Stimulated activated CD8-positive, alpha-beta memory T cell treated with anti-CD3 and anti-CD28 coated beads, Interleukin-2, amount 100 ng/mL, for 1 hour (primary cell): ENCODE data around the gene FMN1.

Source experiments
- DNase-seq, 2 donors: peaks; one replicate each; pipeline ENCODE4 v3.0.0-alpha.2; 2020; ENCODE audit warnings: low read depth in 2 of 2

FMN1 gene

DNA sequence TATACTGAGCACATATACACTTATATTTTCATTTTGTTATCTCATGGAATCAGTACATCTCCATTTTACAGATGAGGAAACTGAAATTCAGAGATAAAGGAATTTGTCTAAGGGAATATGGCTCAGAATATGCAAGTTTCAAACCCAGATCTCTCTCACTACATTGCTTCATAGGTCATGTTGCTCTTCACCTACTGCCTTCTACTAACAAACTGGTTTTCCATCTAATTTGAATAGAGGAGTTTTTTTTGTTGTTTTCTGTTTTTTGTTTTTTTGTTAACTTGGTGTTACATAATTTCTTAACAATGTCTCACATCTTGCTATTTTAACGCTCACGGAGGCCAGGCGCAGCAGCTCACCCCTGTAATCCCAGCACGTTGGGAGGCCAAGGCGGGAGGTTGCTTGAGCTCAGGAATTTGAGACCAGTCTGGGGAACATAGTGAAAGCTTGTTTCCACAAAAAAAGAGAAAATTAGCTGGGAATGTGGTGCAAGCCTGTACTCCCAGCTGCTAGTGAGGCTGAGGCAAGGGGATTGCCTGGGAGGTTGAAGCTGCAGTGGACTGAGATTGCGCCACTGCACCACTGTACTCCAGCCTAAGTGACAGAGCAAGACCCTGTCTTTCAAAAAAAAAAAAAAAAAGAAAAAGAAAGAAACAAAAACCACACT, 37.0 kb downstream of the FMN1 start:
- no peak for DNase-seq

DNA sequence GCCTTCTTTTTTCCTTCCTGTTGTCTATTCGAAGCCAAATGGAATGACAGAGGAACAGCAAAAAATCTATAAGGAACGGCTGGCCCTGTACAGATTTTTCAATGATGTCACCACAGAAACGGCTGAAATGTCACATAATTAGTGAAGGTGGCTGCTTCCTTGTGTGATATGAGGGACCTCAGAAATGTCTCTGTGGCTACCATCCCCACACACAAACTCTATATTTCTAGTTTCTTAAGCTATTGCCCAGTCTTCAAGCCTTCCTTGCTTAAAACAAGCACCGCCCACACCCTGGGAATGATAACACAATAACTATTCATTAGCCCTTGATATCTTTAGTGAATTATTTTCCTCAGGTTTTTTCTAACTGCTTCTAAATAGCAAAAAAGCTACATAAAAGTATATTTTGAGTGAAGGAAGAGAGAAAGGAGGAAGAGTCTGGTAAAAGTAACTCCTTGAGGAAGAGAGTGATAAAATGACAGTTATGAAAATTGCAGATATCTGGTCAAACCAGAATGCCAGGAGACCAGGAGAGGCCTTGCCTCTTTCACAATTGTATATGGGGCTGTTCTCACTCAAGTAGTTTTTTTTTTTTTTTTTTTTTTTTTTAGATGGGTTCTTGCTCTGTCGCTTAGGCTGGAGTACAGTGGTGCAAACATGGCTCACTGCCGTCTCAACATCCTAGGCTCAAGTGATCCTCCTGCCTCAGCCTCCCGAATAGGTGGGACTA, 38.7 kb downstream of the FMN1 start:
- DNase-seq: no peak

DNA sequence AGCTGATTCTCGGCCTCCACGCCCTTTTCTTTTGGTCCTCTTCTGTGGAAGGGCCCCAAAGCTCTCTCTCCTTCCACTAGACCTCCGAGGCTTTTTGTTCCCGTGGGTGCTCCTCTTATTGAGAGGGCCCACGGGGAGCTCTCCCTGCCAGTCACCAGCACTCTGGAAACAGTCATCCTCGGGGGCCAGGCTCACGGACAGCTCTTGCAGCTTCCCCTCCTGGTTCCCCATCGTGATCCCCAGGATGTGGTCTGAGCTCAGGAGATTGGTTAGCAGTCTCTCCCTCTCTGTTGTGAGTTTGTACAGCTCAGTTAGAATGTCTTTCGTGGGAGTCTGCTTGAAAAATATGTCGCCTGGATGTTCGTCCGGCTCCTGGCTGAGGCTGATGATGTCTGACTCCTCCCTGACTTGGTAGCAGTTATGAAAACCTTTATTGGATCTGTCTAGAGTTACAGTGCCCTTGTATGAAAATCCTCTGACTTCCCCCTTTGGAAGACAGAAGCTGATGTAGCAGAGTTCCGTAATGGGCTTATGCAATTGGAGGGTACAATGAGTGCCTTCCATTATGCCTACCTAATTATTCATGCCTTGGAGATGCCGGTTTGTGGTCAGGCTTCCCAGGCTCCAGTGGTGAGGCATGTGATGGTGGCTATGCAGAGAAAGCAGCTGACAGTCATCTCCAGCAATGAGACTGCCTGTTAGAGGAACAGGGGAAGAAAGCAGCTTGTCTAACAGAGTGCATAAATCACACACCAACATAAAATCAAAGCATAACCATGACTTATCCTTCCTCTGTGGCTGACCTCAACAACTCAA, 40.0 kb downstream of the FMN1 start:
- DNase-seq: no peak

DNA sequence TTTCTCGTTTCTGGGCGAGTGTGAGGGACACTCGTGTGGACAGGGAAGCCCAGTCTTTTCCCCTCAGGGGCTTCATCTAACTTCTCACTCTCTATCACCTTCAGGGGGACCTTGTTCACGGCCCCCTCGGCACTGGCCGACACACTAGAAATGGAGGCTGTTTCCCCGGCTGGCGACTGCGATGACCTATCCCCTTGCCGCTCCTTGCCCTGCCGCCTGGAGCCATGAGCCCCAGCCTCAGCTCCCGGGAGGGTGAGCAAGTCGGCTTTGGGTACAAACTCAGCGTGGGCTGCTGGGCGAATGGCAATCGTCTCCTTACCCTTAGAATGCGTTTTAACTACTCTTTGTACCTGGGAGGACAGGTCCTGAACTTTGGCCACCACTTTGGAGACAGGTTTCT, 41.0 kb downstream of the FMN1 start:
- no peak for DNase-seq

DNA sequence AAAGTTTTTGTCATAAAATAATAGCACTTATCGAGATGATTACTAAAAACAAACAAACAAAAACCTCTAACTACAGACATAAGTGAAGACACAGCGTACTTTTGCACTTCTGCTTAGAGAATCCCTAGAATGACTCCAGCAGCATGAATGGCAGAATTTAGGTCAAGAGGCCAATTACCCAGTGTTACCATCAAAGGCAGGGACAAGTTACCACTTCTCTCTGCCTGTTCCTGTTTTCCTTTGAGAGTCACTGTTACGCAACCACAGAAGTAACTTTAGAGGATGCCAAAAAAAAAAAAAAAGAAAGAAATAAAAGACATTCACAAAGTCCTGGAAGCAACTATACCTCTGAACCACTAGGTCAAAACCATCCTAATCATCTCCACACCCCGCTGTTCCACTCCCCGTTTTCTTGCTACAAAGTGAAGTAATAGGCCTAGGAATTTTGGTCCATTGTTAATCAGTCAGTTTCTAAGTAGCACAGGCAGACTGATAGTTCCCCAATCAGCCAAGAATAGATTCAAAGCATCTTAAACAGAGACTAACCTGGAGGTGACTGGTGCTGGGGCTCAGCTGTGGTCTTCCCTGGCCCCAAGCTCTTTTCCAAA, 41.9 kb downstream of the FMN1 start:
- DNase-seq: no peak

DNA sequence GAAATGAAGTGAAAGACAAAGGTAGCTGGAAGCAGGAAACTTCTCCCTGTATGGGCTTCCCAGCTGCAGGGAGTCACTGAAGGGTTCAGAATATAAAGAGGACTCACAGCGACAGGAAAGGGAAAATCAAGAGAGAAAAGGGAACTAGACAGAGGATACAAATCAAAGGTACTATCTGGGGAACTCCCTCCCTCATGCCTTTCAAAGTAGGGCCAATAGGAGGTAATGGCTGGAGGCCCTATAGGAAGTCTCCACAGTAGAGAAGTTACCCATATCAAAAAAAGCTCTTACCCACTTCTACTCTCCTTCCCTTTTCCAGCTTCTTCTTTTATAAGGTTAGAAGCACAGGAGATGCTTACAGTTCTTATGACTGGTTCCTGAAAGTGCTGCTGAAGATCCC, 43.5 kb downstream of the FMN1 start:
- DNase-seq: no peak

DNA sequence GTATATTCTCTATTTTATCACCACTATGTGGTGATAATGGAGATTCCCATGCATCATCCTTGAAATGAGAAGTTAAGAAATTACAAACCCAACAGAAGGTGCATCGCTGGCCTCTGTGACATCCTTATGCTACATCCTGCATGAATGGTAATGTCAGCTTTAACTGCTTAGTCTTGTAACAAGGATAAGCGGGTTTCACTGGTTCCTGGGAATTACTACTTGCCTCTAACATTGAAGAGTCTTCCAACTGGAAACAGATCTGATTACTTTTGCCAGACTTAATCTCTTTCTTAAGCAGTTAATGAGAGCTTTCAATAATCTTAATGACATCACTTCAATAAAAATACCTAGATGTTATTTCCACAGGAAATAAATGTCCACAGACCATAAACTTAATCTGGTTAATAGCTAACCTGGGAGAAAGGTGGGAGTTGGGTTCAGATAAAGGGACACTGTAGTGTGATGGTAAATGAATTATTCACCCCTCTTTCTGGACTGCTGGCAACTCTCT, 44.0 kb downstream of the FMN1 start:
- no peak for DNase-seq

GRCh38 chr15:33149919-33150318, 44.6 kb downstream of the FMN1 start:
- no peak for DNase-seq

- DNase-seq: no peak
Measured at GRCh38 chr15:33148129-33148751, 46.3 kb downstream of the FMN1 start.

DNA sequence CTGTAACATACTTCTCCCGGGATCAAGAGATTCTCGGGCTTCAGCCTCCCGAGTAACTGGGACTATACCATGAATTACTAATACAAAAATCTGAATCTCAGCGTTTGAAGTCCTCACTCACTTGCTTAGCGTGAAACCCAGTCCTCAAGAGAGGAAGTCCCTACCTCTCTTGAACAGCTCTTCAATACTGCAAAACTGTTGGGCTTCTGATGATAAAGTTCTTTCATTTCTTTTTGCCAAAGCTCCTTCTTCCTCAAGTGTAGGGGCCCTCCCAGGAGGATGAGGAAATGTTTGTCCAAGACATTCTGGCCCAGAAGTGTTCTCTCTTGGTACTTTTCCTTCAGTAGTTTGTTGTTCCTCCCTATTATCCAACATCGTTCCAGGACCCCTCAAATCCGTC, 48.5 kb downstream of the FMN1 start:
- no peak for DNase-seq

DNA sequence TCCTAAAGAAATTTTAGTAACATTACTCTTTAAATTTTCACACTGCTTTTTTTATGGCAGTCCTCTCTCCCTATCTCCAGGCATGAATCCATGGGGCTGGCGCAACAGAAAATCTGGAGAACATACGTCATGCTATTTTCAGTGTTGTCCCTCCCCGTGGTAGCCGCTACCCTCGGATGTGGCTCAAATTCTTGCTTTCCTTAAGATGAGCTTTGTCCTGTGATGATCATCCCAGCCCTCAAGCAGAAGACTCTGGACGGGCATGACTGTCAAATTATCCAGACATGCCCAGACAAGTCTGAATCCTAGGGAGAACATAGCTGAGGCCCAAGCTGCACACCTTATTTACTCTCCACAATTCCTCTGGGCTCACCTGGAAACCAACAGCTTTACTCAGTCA, 49.1 kb downstream of the FMN1 start:
- DNase-seq: no peak

- DNase-seq: no peak
Measured at GRCh38 chr15:33142708-33143107, 51.8 kb downstream of the FMN1 start.

DNA sequence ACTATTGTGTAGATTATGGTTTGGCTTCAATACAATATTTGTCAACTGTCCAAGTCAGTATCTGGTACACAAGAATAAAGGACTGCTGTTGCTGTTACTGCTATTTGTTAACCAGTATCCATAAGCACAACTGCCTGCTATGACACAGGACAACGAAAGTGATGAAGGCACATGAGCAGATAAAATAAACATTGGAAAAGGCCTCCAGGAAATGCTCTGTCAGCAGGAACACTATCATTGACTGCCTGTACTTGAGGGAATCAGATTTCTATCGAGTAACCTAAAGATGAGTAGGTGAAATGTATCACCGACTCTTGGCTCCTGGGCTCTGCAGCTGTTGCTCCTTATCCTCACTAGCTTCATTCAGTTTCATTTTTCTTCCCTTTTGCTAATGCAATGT, 56.5 kb downstream of the FMN1 start:
- DNase-seq: no peak

DNA sequence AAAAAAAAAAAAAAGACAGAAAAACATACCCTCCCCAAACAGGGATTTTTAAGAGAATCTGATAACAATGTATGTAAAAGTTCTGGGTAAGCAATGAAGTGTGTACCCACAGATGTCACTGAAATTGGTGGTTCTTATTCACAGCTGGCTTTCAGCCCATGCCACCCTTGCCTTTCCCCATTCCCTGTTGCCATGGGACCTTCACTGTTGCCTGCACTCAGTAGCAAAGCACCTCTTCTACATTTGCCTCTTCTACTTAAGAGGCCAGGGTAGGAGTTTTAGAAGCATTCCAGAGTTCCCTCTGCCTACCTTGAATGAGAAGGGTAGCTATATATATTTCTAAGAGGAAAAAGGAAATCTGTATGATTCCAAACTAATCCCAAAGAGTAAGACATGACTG, 57.4 kb downstream of the FMN1 start:
- DNase-seq: no peak

GRCh38 chr15:33136353-33136752, 58.2 kb downstream of the FMN1 start:
- DNase-seq: no peak

DNA sequence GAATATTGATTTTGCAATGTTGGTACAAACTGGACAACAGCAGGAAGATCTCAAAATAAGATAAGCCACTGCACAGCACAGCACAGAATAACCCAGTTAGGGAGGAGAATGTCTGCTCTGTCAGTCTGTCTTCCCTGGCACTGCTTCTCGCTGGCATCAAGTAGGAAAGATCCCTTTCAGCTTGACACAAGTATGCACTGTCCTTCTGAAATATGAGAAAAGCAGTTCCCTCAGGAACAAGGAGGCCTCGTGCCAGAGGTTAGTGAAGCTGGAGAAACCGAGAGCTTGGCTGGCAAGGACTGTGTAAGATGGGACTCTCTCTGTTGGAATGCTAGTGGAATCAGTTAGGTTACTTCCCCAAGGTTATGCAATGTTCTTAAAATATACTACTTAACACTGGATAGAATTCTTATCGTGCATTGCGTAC, 59.1 kb downstream of the FMN1 start:
- DNase-seq: no peak

DNA sequence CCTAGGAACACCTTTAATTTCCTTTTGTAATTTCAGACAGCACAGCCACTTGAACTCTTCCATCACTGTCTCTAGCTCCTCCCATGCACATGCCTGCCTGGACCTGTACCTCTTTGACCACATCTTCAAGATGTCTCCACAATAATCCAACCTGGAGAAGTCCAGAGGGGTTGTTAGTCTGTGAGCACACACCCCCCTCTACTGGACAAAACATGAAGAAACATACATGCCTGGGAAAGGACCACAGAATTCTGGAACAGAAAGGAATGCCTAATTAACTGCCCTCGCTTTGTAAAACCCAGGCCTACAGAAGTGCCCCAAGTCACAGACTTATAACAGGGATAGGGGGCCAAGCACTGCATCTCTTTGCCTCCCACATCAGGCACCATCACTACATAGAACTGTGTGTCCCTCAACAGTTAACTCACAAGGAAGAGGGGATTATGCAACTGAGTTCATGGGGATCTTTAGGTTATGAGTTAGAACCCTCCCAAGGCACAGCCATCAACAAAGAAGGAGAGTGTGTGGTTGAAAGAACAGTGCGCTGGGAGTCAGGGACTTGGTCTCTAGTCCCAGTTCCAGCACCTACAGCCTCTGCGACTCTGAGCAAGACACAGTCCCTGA, 61.7 kb downstream of the FMN1 start:
- DNase-seq: no peak

GRCh38 chr15:33132233-33132580, 62.3 kb downstream of the FMN1 start:
- no peak for DNase-seq

- DNase-seq: no peak
Measured at GRCh38 chr15:33131552-33132232, 62.8 kb downstream of the FMN1 start.

DNA sequence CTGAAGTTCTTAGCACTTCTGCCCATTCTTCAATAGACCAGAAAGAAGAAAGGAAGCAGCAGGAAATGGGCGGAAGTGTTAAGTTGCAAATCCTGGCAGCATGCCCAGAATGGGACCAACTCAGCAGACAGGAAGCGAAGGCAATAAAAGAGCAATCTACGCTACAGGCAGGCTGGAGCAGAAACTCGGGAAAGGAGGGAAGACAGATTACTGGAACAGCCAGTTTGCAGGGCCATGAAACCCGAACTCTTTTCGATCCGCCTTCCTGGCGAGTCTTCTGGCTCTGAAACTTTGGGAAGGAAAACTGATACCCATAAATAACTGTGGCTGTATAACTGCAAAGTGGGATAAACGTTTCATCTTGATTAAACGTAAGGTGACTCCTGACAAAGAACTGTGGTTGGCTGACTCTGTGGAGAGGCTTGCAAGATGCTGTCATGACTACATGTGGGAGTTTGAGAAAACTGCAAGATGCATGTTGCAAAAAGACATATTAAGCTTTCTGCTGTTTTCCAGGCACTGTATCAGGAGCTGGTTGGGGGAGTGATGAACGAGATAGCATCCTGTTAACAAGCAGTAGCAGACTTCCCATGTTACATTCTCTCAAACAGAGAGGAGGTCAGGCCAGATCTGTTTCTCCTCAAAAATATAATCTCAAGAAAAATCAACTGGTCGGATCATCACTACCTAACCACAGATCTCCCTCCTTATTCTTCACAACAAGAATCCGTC, 67.8 kb downstream of the FMN1 start:
- peak; percentile 20 to 37 for DNase-seq
